Non-pigmented ciliary epithelial cell (primary cell): ENCODE measurements around the gene RNF180.
"Not testable (repeated sequence)": the region's sequence is repeated elsewhere in the genome, so short reads cannot be mapped to it uniquely, and the experiment has no call there.

Experiments
- DNase-seq: peaks from one replicate; pipeline ENCODE4 v3.0.0-alpha.2; 2010; ENCODE audit warnings: low read depth

The RNF180 gene

GRCh38 chr5:64180661-64181343 is 15.2 kb downstream of the RNF180 start:
- DNase-seq: no peak

- DNase-seq: no peak
Observed at GRCh38 chr5:64181440-64181839, 15.8 kb downstream of the RNF180 start.

- no peak for DNase-seq
Observed at GRCh38 chr5:64183956-64184355, 18.3 kb downstream of the RNF180 start.

- no peak for DNase-seq
Observed at GRCh38 chr5:64184832-64185231, 19.2 kb downstream of the RNF180 start.

GRCh38 chr5:64188776-64189175 is 23.1 kb downstream of the RNF180 start:
- DNase-seq: no peak

- no peak for DNase-seq
Observed at GRCh38 chr5:64190562-64191306, 25.1 kb downstream of the RNF180 start.

- DNase-seq: no peak
Observed at GRCh38 chr5:64195981-64196380, 30.3 kb downstream of the RNF180 start.

- DNase-seq: no peak
Observed at GRCh38 chr5:64199425-64199824, 33.8 kb downstream of the RNF180 start.

- peak; percentile 20 for DNase-seq
Observed at GRCh38 chr5:64201996-64202395, 36.4 kb downstream of the RNF180 start.

GRCh38 chr5:64206653-64207052 is 41.0 kb downstream of the RNF180 start:
- no peak for DNase-seq

- DNase-seq: no peak
Observed at GRCh38 chr5:64207978-64208377, 42.3 kb downstream of the RNF180 start.

- no peak for DNase-seq
Observed at GRCh38 chr5:64209353-64209752, 43.7 kb downstream of the RNF180 start.

GRCh38 chr5:64210866-64211265 is 45.2 kb downstream of the RNF180 start:
- peak; percentile 81 for DNase-seq

GRCh38 chr5:64213011-64213410 is 47.4 kb downstream of the RNF180 start:
- DNase-seq: no peak

GRCh38 chr5:64213531-64213930 is 47.9 kb downstream of the RNF180 start:
- no peak for DNase-seq

GRCh38 chr5:64214132-64214531 is 48.5 kb downstream of the RNF180 start:
- DNase-seq: no peak

- DNase-seq: no peak
Observed at GRCh38 chr5:64221911-64222310, 56.3 kb downstream of the RNF180 start.

- not testable (repeated sequence) for DNase-seq
Observed at GRCh38 chr5:64225286-64225981, 59.8 kb downstream of the RNF180 start.

GRCh38 chr5:64227131-64227537 is 61.5 kb downstream of the RNF180 start:
- not testable (repeated sequence) for DNase-seq

GRCh38 chr5:64229163-64229774 is 63.6 kb downstream of the RNF180 start:
- DNase-seq: peak; percentile 14

GRCh38 chr5:64260756-64261155 is 95.1 kb downstream of the RNF180 start:
- DNase-seq: no peak

- DNase-seq: no peak
Observed at GRCh38 chr5:64269164-64269563, 103.5 kb downstream of the RNF180 start.

- DNase-seq: no peak
Observed at GRCh38 chr5:64273276-64273675, 107.6 kb downstream of the RNF180 start.
